NCI-H2196 (cell line): ENCODE data around the gene AKAP1.

Experiments
- DNase-seq: peaks from one replicate; lab custom pipeline; 2025; ENCODE audit not compliant: unreplicated experiment; lab: John Stamatoyannopoulos, UW

The AKAP1 gene

DNA sequence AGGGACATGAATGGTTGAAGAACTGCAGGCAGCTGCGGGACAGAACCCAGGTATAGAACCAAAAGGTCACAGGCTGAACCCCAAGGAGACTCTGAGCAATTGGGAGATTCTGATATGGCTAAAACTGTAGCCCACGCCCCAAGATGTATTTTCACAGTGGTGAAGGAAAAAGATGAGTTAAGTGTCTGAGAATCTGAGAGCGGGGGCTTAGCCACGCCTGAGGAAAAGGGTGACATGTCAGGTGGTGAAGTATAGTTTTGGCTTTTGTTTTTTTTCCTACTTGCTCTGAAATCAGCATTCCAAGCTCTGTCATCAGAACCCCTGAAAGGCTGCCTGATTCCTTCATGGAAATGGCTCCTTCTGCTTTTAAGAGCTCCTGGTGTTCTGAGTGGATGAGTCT is 73.3 kb downstream of the AKAP1 start:
- no peak for DNase-seq

DNA sequence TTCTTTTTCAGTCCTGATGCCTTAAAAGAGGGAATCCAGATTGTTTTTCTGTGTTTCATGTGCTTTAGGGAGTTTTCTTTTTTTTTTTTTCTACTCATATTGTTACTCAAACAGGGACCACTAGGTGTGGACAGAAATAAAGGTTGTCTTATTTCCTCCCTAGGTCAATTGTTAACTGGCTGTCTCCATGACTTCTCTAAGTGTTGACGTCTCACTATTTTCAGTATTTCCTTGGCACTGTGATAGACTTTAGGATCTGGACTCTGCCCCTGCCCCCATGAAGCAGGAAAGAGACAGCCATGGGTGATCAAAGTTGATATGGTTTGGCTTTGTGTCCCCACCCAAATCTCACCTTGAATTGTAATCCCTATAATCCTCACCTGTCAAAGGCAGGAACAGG is 73.7 kb downstream of the AKAP1 start:
- no peak for DNase-seq

DNA sequence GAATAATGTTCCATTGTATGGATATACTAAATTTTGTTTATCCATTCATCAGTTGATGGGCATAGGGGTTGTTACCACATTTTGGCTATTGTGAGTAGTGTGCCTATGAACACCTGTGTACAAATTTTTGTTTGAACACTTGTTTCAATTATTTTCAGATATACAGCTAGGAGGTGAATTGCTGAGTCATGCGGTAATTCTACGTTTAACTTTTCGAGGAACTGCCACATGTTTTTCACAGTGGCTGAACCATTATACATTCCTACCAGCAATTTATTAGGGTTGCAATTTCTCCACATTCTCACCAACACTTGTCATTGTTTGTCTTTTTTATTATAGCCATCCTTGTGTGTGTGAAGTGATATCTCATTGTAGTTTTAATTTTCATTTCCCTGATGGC is 75.6 kb downstream of the AKAP1 start:
- no peak for DNase-seq

DNA sequence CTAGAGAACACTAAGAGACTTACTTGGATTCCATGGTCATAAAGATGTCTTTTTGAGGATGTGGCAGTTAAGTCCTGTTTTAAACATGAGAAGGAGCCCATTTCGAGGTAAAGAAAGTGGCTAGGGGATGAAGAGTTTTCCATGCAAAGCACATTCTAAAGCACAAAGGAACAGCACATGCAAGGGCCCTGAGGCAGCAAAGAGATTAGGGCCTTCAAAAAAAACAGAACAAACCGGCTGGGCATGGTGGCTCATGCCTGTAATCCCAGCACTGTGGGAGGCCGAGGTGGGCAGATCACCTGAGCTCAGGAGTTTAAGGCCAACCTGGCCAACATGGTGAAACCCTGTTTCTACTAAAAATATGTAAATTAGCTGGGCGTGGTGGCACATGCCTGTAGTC is 79.8 kb downstream of the AKAP1 start:
- DNase-seq, result no peak

DNA sequence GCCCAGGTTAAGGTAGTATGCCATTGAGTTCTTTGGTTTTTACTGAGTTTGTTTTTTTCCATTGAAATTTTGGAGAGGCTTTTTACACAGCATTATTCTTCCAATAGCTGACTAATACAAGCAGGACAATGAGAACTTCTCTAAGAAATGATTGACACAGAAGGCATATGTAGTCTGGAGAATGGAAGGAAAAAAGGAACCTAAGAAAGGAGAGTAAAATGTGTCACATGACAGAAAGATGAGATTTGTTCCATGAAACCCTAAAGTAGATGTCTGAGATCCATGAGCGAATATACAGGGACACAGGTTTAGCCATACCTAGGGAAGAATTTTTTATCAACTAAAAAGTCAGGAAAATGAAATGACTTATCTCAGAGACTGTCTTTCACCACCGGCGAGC is 80.7 kb downstream of the AKAP1 start:
- no peak for DNase-seq

DNA sequence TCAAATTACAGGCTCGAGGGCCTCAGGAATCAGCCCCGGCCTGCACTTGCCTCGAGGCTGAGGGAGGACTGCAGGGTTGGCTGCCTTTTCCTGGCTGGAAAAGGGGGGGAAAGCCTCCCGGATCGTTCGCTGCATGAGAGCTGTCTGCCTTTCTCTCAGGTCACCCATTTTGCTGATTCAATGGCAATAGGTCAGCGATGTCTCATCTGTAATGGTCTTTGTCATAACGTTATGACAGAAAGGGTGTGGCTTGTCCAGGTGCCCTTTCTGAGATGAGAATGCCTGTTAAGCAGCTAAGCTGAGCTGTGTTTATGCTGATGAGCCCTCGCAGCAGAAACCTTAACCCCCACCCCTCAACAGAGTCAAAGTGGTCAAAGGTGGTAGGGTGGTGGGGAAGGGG is 81.8 kb downstream of the AKAP1 start:
- DNase-seq, result no peak

DNA sequence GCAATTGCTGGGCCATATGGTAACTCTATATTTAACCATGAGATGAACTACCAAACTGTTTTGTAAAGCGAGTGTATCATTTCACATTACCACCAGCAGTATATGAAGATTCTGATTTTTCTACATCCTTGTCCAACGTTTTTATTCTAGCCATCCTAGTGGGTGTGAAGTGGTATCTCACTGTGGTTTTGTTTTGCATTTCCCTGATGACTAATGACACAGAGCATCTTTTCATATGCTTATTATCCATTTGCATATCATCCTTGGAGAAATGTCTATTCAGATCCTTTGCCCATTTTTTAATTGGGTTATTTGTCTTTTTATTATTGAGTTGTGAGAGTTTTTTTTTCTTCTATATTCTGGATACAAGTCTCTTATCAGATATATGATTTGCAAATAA is 83.6 kb downstream of the AKAP1 start:
- no peak for DNase-seq

DNA sequence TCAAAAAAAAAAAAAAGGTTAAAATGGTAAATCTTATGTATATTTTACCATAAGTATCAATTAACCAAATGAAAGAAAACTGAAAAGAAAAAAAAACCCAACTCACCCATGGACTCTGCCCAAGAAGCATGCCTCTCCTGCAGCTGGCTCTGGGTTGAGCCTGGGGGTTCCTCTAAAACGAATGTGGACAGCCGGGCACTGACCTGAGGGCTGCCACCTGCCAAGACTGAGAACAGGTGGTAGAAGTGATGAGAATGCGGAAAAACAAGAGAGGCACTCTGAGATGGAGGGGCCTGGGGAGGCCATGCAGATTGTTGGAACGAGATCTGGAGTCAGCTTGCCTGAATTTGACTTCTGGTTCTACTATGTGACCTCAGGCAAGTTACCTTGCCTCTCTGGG is 85.8 kb downstream of the AKAP1 start:
- no peak for DNase-seq
